Measurements from ENCODE around the gene FMN2. TPM values are rescaled to one million over a fixed set of nuclear protein-coding genes. Genes with fewer than 3 reads are reported as not detected.

The FMN2 gene
- polyA plus RNA-seq, 3 donors: not detected

- H3K9me3 ChIP-seq (replicated peaks in 1 of 2; ENCODE audit: control insufficient read depth in 1 of 2, insufficient read depth in 1 of 2, low read length in 2 of 2): no peaks in the 10 kb centered on the region
- Mint-ChIP-seq H3K4me3 (no peak overlapping the region), H3K4me1 (no peaks in the 10 kb centered on the region), H3K27me3 (ENCODE audit: low read depth in 3 of 3) (peaks cover 0 to 2% (median 0%) of the 10 kb centered on the region in 3 donors), H3K27ac (no peak overlapping the region), H3K36me3 (no peaks in the 10 kb centered on the region), H3K9me3 (peaks cover 0 to 2% (median 0%) of the 10 kb centered on the region in 7 donors)
- no peak overlapping the region for H2AFZ ChIP-seq (ENCODE audit: insufficient read depth, low read depth, low read length, poor library complexity, severe bottlenecking)
- intact Hi-C loops (cut with micrococcal nuclease): no loop called here
- H3K4me3 ChIP-seq (replicated peaks in 1 of 3; ENCODE audit: low read depth in 2 of 3, low read length in 3 of 3): no peak overlapping the region
- H4K20me1 ChIP-seq (ENCODE audit: insufficient read depth, low read length): no peaks in the 10 kb centered on the region
- H3K36me3 ChIP-seq (replicated peaks in 1 of 2; ENCODE audit: control insufficient read depth in 1 of 2, insufficient read depth in 2 of 2, low read length in 2 of 2): no peaks in the 10 kb centered on the region
- TF ChIP-seq CTCF (IDR thresholded peaks at IDR 0.05): no peak
- WGBS (ENCODE audit: insufficient coverage): 86% methylated on average over 2 of the region's 4 CpGs
- no peaks in the 10 kb centered on the region for H3K4me1 ChIP-seq (ENCODE audit: control insufficient read depth in 1 of 2, insufficient read depth in 2 of 2, low read length in 2 of 2)
- no peaks in the 10 kb centered on the region for H3K27me3 ChIP-seq (ENCODE audit: control insufficient read depth in 2 of 2, insufficient read depth in 2 of 2, low read length in 2 of 2)
- H3K27ac ChIP-seq (ENCODE audit: low read depth in 1 of 2, low read length in 2 of 2): no peak overlapping the region
- no peak overlapping the region for H3K4me2 ChIP-seq (replicated peaks; ENCODE audit: extremely low read depth, low read length, poor library complexity, severe bottlenecking)
- no peak for DNase-seq
- H3K79me2 ChIP-seq (ENCODE audit: insufficient read depth, low read length): no peaks in the 10 kb centered on the region
- H3K9ac ChIP-seq (ENCODE audit: insufficient read depth, low read length, poor library complexity, severe bottlenecking): no peak overlapping the region
These were observed 193.9 kb downstream of the FMN2 start for GRCh38 chr1:240285540-240285939.

- Mint-ChIP-seq H3K9me3 (peaks cover 0 to 4% (median 0%) of the 10 kb centered on the region in 7 donors), H3K4me3 (no peak overlapping the region), H3K27ac (no peak overlapping the region), H3K27me3 (ENCODE audit: low read depth in 3 of 3) (peaks cover 0 to 2% (median 0%) of the 10 kb centered on the region in 3 donors), H3K4me1 (no peaks in the 10 kb centered on the region), H3K36me3 (no peaks in the 10 kb centered on the region)
- Histone ChIP-seq H2AFZ (ENCODE audit: insufficient read depth, low read depth, low read length, poor library complexity, severe bottlenecking) (no peak overlapping the region), H3K4me2 (replicated peaks; ENCODE audit: extremely low read depth, low read length, poor library complexity, severe bottlenecking) (no peak overlapping the region), H3K27me3 (ENCODE audit: control insufficient read depth in 2 of 2, insufficient read depth in 2 of 2, low read length in 2 of 2) (no peaks in the 10 kb centered on the region), H3K4me3 (replicated peaks in 1 of 3; ENCODE audit: low read depth in 2 of 3, low read length in 3 of 3) (no peak overlapping the region), H4K20me1 (ENCODE audit: insufficient read depth, low read length) (no peaks in the 10 kb centered on the region), H3K36me3 (replicated peaks in 1 of 2; ENCODE audit: control insufficient read depth in 1 of 2, insufficient read depth in 2 of 2, low read length in 2 of 2) (no peaks in the 10 kb centered on the region), H3K9ac (ENCODE audit: insufficient read depth, low read length, poor library complexity, severe bottlenecking) (no peak overlapping the region), H3K27ac (ENCODE audit: low read depth in 1 of 2, low read length in 2 of 2) (no peak overlapping the region), H3K4me1 (ENCODE audit: control insufficient read depth in 1 of 2, insufficient read depth in 2 of 2, low read length in 2 of 2) (no peaks in the 10 kb centered on the region), H3K79me2 (ENCODE audit: insufficient read depth, low read length) (no peaks in the 10 kb centered on the region), H3K9me3 (replicated peaks in 1 of 2; ENCODE audit: control insufficient read depth in 1 of 2, insufficient read depth in 1 of 2, low read length in 2 of 2) (no peaks in the 10 kb centered on the region)
- intact Hi-C loops (cut with micrococcal nuclease): no loop called here
- WGBS (ENCODE audit: insufficient coverage): no CpG with 5 or more reads among the region's 1 CpG
- no peak for DNase-seq
- no peak for TF ChIP-seq CTCF (IDR thresholded peaks at IDR 0.05)
These were observed 196.0 kb downstream of the FMN2 start for GRCh38 chr1:240287722-240288121.
